ENCODE data around the gene MAGEA12.
"Not testable (repeated sequence)": the region's sequence is repeated elsewhere in the genome, so short reads cannot be mapped to it uniquely, and the experiment has no call there.

GRCh38 chrX:152736528-152736927 lies 3.0 kb downstream of the MAGEA12 start:
- not testable (repeated sequence) for TF ChIP-seq CTCF, POLR2A (IDR thresholded peaks at IDR 0.05)
